ENCODE results near the gene IFITM1. TPM values are rescaled to one million over a fixed set of nuclear protein-coding genes. Genes with fewer than 3 reads are reported as not detected.
"Not testable (repeated sequence)": the region's sequence is repeated elsewhere in the genome, so short reads cannot be mapped to it uniquely, and the experiment has no call there.

IFITM1 gene
- total and polyA plus RNA-seq, 4 donors: 12.6 to 113 (median 66.7) TPM

- H3K9ac ChIP-seq (ENCODE audit: low read depth in 1 of 2, low read length in 2 of 2); H3K4me3 ChIP-seq (ENCODE audit: low read depth in 1 of 3, low read length in 3 of 3); H3K27ac ChIP-seq (ENCODE audit: low read depth in 1 of 2, low read length in 2 of 2); DNase-seq (ENCODE audit: low spot score); H3K9me3 ChIP-seq (ENCODE audit: control insufficient read depth in 4 of 4, low read length in 3 of 4); H3K36me3 ChIP-seq (ENCODE audit: control insufficient read depth in 4 of 4, insufficient read depth in 3 of 4, low read depth in 1 of 4, low read length in 3 of 4); H3K27me3 ChIP-seq (ENCODE audit: control insufficient read depth in 4 of 4, insufficient read depth in 4 of 4, low read length in 3 of 4): not testable (repeated sequence)
- H3K4me1 ChIP-seq (ENCODE audit: control insufficient read depth in 4 of 4, insufficient read depth in 4 of 4, low read length in 3 of 4): peaks cover 3 to 16% (median 9%) of the 10 kb centered on the region in 4 donors
- 70% methylated on average over 8 of the region's 8 CpGs for WGBS
Measured at GRCh38 chr11:349270-349954, 35.6 kb downstream of the IFITM1 start.

DNA sequence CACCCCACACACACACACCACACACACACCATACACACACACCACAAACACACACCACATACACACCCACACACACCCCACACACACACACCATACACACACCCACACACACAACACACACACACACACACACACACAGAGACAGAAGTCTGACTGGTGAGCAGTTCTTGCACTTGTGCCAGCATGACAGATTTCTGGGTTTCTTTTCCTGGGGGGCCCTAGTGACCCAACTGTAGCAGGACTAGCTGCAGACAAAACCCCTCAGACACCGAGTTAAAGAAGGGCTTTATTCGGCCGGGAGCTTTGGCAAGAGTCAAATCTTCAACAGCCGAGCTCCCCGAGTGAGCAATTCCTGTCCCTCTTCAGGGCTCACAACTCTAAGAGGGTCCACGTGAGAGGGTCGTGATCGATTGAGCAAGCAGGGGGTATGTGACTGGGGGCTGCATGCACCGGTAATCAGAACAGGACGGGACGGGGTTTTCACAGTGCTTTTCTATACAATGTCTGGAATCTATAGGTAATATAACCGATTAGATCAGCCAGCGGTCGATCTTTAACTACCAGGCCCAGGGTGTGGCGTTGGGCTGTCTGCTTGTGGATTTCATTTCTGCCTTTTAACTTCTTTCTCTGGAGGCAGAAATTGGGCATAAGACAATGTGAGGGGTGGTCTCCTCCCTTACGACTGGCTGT lies 36.3 kb downstream of the IFITM1 start:
- not testable (repeated sequence) for H3K4me3 ChIP-seq (ENCODE audit: low read depth in 1 of 3, low read length in 3 of 3); DNase-seq (ENCODE audit: low spot score); H3K9ac ChIP-seq (ENCODE audit: low read depth in 1 of 2, low read length in 2 of 2); H3K27ac ChIP-seq (ENCODE audit: low read depth in 1 of 2, low read length in 2 of 2); H3K27me3 ChIP-seq (ENCODE audit: control insufficient read depth in 4 of 4, insufficient read depth in 4 of 4, low read length in 3 of 4); H3K36me3 ChIP-seq (ENCODE audit: control insufficient read depth in 4 of 4, insufficient read depth in 3 of 4, low read depth in 1 of 4, low read length in 3 of 4); H3K9me3 ChIP-seq (ENCODE audit: control insufficient read depth in 4 of 4, low read length in 3 of 4)
- H3K4me1 ChIP-seq (ENCODE audit: control insufficient read depth in 4 of 4, insufficient read depth in 4 of 4, low read length in 3 of 4): peaks cover 3 to 16% (median 9%) of the 10 kb centered on the region in 4 donors
- WGBS: 77% methylated on average over 16 of the region's 16 CpGs

DNA sequence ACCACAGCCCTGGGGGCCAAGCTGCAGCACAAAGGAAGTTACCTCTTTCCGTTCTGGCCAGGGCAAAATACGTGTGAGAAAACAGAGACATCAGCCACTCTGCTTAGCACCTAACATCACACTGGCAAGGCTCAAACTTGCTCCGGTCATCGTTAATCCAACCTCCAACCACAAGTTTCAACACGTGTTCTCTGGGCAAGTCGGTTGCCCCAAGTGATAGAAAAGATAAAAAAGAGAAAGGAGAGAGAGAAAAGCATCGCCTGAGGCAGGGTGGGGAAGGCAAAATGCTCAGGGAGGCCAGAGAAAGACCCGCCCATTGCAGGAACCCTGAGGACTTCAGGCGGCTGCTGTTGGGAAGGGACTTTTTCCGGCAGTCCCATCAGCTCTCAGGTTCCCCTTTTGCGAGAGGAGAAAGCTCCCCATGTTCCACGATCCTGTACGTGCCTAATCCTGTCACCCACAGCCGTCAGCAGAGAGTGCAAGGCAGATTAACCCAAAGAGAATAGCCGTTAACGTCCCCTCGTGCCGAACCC lies 36.9 kb downstream of the IFITM1 start:
- peaks cover 5 to 19% (median 11%) of the 10 kb centered on the region in 4 donors for H3K4me1 ChIP-seq (ENCODE audit: control insufficient read depth in 4 of 4, insufficient read depth in 4 of 4, low read length in 3 of 4)
- no peak for DNase-seq (ENCODE audit: low spot score)
- no peaks in the 10 kb centered on the region for H3K36me3 ChIP-seq (ENCODE audit: control insufficient read depth in 4 of 4, insufficient read depth in 3 of 4, low read depth in 1 of 4, low read length in 3 of 4)
- no peak overlapping the region for H3K9ac ChIP-seq (ENCODE audit: low read depth in 1 of 2, low read length in 2 of 2)
- TF ChIP-seq NR2F2 (IDR thresholded peaks at IDR 0.05) (no peak), ZBTB33 (IDR thresholded peaks at IDR 0.05) (no peak), FOXA1 (IDR thresholded peaks at IDR 0.05) (no peak), TAF1 (conservative IDR thresholded peaks at IDR 0.05) (no peak), FOXA2 (IDR thresholded peaks at IDR 0.05) (no peak), YY1 (IDR thresholded peaks at IDR 0.05) (no peak), MAX (IDR thresholded peaks at IDR 0.05) (no peak), CTCF (IDR thresholded peaks at IDR 0.05; ENCODE audit: low read depth, low read length, missing input control) (no peak), GABPA (IDR thresholded peaks at IDR 0.05 in 1 of 2, conservative IDR thresholded peaks at IDR 0.05 in 1 of 2) (no peak), HNF4G (IDR thresholded peaks at IDR 0.05) (no peak), JUND (IDR thresholded peaks at IDR 0.05) (no peak), RXRA (IDR thresholded peaks at IDR 0.05) (no peak), EGR1 (IDR thresholded peaks at IDR 0.05; ENCODE audit: low read depth in 2 of 2) (no peak), SP1 (IDR thresholded peaks at IDR 0.05) (no peak), RAD21 (IDR thresholded peaks at IDR 0.05) (no peak), HNF4A (conservative IDR thresholded peaks at IDR 0.05) (no peak)
- TF ChIP-seq, protein P1, sequence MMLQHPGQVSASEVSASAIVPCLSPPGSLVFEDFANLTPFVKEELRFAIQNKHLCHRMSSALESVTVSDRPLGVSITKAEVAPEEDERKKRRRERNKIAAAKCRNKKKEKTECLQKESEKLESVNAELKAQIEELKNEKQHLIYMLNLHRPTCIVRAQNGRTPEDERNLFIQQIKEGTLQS (IDR thresholded peaks at IDR 0.05): no peak
- TF ChIP-seq, protein P2, sequence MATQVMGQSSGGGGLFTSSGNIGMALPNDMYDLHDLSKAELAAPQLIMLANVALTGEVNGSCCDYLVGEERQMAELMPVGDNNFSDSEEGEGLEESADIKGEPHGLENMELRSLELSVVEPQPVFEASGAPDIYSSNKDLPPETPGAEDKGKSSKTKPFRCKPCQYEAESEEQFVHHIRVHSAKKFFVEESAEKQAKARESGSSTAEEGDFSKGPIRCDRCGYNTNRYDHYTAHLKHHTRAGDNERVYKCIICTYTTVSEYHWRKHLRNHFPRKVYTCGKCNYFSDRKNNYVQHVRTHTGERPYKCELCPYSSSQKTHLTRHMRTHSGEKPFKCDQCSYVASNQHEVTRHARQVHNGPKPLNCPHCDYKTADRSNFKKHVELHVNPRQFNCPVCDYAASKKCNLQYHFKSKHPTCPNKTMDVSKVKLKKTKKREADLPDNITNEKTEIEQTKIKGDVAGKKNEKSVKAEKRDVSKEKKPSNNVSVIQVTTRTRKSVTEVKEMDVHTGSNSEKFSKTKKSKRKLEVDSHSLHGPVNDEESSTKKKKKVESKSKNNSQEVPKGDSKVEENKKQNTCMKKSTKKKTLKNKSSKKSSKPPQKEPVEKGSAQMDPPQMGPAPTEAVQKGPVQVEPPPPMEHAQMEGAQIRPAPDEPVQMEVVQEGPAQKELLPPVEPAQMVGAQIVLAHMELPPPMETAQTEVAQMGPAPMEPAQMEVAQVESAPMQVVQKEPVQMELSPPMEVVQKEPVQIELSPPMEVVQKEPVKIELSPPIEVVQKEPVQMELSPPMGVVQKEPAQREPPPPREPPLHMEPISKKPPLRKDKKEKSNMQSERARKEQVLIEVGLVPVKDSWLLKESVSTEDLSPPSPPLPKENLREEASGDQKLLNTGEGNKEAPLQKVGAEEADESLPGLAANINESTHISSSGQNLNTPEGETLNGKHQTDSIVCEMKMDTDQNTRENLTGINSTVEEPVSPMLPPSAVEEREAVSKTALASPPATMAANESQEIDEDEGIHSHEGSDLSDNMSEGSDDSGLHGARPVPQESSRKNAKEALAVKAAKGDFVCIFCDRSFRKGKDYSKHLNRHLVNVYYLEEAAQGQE (IDR thresholded peaks at IDR 0.05): no peak
- no peaks in the 10 kb centered on the region for H3K27me3 ChIP-seq (ENCODE audit: control insufficient read depth in 4 of 4, insufficient read depth in 4 of 4, low read length in 3 of 4)
- WGBS: 84% methylated on average over 18 of the region's 18 CpGs
- H3K4me3 ChIP-seq (ENCODE audit: low read depth in 1 of 3, low read length in 3 of 3): no peak overlapping the region
- no peaks in the 10 kb centered on the region for H3K9me3 ChIP-seq (ENCODE audit: control insufficient read depth in 4 of 4, low read length in 3 of 4)
- no peak overlapping the region for H3K27ac ChIP-seq (ENCODE audit: low read depth in 1 of 2, low read length in 2 of 2)
